OCI-LY7 (cell line): ENCODE data around the gene OR5AC2.

Experiments
- EZH2phosphoT487 ChIP-seq: fragments of 200-600 bp; sonication (generic); IDR thresholded peaks from 2 replicates; pipeline ENCODE4 v1.6.1; 2018; ENCODE audit warnings: low read depth, borderline replicate concordance, mild to moderate bottlenecking, mixed run types, antibody characterized with exemption, low read length, moderate library complexity, mixed read lengths
- TF ChIP-seq, protein P1 (sequence below): fragments of 200-600 bp; sonication (generic); conservative IDR thresholded peaks from 2 replicates; pipeline ENCODE4 v1.5.1; 2014; ENCODE audit warnings: mild to moderate bottlenecking, antibody characterized with exemption, low read length, moderate library complexity, mixed read lengths

DNA sequence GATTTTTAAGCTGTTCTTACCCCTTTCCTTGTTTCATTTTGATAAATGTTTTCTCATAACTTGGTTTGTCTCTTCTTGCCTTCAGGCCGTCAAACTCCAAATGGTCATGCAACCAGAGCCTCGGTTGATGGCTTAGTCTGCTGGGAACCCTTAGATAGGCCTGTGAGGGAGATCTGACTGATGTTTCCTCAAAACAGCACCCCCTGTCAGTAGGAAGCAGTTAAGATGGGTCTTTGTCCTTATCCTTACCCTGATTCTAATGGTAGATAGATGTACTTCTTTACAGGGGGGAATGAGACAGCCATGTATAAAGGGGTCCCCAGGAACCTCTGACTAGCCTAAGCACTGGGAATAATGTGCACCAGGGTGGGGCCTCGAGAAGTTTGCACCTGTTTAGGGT lies 27.3 kb downstream of the OR5AC2 start:
- TF ChIP-seq, protein P1, sequence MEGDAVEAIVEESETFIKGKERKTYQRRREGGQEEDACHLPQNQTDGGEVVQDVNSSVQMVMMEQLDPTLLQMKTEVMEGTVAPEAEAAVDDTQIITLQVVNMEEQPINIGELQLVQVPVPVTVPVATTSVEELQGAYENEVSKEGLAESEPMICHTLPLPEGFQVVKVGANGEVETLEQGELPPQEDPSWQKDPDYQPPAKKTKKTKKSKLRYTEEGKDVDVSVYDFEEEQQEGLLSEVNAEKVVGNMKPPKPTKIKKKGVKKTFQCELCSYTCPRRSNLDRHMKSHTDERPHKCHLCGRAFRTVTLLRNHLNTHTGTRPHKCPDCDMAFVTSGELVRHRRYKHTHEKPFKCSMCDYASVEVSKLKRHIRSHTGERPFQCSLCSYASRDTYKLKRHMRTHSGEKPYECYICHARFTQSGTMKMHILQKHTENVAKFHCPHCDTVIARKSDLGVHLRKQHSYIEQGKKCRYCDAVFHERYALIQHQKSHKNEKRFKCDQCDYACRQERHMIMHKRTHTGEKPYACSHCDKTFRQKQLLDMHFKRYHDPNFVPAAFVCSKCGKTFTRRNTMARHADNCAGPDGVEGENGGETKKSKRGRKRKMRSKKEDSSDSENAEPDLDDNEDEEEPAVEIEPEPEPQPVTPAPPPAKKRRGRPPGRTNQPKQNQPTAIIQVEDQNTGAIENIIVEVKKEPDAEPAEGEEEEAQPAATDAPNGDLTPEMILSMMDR = 0 out of 2 replicates have a peak, but pooled peaks have one; percentile 34
- TF ChIP-seq EZH2phosphoT487 = no peak
